Stimulated activated memory B cell treated with anti-CD40 and anti-IgM and Interleukin-4, amounts not matched to agents 10 μg/mL and 1 μg/mL and 100 μg/mL, for 72 hours (primary cell): ENCODE results near the gene SPACDR.
"Not testable (repeated sequence)": the region's sequence is repeated elsewhere in the genome, so short reads cannot be mapped to it uniquely, and the experiment has no call there.

Experiments used
- ATAC-seq: fragments of 150-1000 bp; cut with Tn5 transposase; 2 replicates; pipeline ENCODE4 v1.10.0; 2021
- H3K27ac Mint-ChIP-seq: one replicate; pipeline ENCODE4 v1.8.0; 2022; ENCODE audit warnings: mild to moderate bottlenecking, mixed read lengths
- H3K27me3 Mint-ChIP-seq: one replicate; pipeline ENCODE4 v1.8.0; 2022; ENCODE audit warnings: mixed read lengths
- H3K36me3 Mint-ChIP-seq: one replicate; pipeline ENCODE4 v1.8.0; 2022; ENCODE audit warnings: mixed read lengths
- H3K4me1 Mint-ChIP-seq: one replicate; pipeline ENCODE4 v1.8.0; 2022; ENCODE audit warnings: mixed read lengths
- H3K4me3 Mint-ChIP-seq: one replicate; pipeline ENCODE4 v1.8.0; 2022; ENCODE audit warnings: mild to moderate bottlenecking, moderate library complexity, mixed read lengths
- H3K9me3 Mint-ChIP-seq: one replicate; pipeline ENCODE4 v1.8.0; 2022; ENCODE audit warnings: mixed read lengths

SPACDR gene, protein sequence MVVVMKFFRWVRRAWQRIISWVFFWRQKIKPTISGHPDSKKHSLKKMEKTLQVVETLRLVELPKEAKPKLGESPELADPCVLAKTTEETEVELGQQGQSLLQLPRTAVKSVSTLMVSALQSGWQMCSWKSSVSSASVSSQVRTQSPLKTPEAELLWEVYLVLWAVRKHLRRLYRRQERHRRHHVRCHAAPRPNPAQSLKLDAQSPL

GRCh38 chr7:100464210-100464660, at the start of gene SPACDR:
Gene SPACDR (minus strand): TSS chr7:100464260. CDS start chr7:100464025, 235 bp downstream.
- Mint-ChIP-seq H3K27me3 (no peaks in the 10 kb centered on the region), H3K4me1 (peaks cover 17% of the 10 kb centered on the region), H3K27ac (no peak within 1 kb of the TSS), H3K9me3 (no peaks in the 10 kb centered on the region), H3K36me3 (peaks cover 40% of the 10 kb centered on the region), H3K4me3 (no peak within 1 kb of the TSS)
- ATAC-seq: no peak

DNA sequence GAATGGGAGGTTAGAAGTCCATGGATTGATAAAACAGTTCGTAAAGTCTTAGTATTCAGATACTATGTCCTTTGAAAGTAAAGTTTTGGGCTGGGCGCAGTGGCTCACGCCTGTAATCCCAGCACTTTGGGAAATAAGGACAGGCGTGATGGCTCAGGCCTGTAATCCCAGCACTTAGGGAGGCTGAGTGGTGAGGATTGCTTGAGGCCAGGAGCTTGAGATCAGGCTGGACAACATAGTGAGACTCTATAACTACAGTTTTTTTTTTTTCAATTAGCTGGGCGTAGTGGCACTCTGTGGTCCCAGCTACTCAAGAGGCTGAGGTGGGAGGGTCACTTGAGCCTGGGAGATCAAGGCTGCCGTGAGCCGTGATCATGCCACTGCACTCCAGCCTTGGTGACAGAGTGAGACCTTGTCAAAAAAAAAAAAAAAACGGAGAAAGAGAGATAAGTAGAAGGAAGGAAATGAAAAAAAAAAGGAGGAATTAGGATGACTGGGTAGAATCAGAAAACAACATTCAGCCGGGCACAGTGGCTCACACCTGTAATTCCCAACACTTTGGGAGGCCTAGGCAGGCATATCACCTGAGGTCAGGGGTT, 49.3 kb upstream of the SPACDR start:
- no peaks in the 10 kb centered on the region for H3K9me3 Mint-ChIP-seq
- H3K36me3 Mint-ChIP-seq: no peaks in the 10 kb centered on the region

GRCh38 chr7:100510437-100511239, 46.6 kb upstream of the SPACDR start:
- Mint-ChIP-seq H3K4me3 (no peak overlapping the region), H3K27me3 (peaks cover 41% of the 10 kb centered on the region), H3K27ac (no peak overlapping the region), H3K9me3 (no peaks in the 10 kb centered on the region), H3K4me1 (no peaks in the 10 kb centered on the region), H3K36me3 (no peaks in the 10 kb centered on the region)
- ATAC-seq: no peak

More for the DNA sequence above, 49.3 kb upstream of the SPACDR start:
- Mint-ChIP-seq H3K27ac (no peak overlapping the region), H3K4me1 (no peaks in the 10 kb centered on the region), H3K27me3 (peaks cover 25% of the 10 kb centered on the region), H3K4me3 (no peak overlapping the region)
- no peak for ATAC-seq

DNA sequence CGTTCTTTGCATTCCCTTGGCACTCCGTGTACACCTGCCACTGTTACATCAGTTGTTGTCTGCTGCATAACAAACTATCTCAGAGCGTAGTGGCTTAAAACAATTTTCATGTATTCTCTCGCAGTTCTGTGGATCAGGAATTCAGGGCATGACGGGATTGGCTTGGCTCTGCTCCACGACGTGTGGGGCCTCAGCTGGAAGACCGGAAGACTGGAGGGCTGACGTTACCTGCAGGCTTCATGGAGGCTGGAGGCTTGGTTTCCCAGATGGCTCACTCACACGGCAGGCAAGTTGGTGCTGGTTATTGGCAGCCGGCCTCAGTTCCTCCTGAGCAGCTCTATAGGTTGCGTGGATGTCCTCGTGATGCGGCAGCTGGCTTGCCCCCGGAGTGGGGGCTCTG, 45.2 kb upstream of the SPACDR start:
- H3K27ac Mint-ChIP-seq: no peak overlapping the region
- H3K4me3 Mint-ChIP-seq: no peak overlapping the region
- H3K27me3 Mint-ChIP-seq: peaks cover 41% of the 10 kb centered on the region
- no peaks in the 10 kb centered on the region for H3K9me3 Mint-ChIP-seq
- no peaks in the 10 kb centered on the region for H3K36me3 Mint-ChIP-seq
- ATAC-seq: no peak
- no peaks in the 10 kb centered on the region for H3K4me1 Mint-ChIP-seq

GRCh38 chr7:100506356-100506923, 42.4 kb upstream of the SPACDR start:
- H3K4me3 Mint-ChIP-seq: no peak overlapping the region
- H3K9me3 Mint-ChIP-seq: no peaks in the 10 kb centered on the region
- peaks cover 28% of the 10 kb centered on the region for H3K27me3 Mint-ChIP-seq
- no peak overlapping the region for H3K27ac Mint-ChIP-seq
- no peaks in the 10 kb centered on the region for H3K4me1 Mint-ChIP-seq
- H3K36me3 Mint-ChIP-seq: no peaks in the 10 kb centered on the region
- ATAC-seq: no peak

DNA sequence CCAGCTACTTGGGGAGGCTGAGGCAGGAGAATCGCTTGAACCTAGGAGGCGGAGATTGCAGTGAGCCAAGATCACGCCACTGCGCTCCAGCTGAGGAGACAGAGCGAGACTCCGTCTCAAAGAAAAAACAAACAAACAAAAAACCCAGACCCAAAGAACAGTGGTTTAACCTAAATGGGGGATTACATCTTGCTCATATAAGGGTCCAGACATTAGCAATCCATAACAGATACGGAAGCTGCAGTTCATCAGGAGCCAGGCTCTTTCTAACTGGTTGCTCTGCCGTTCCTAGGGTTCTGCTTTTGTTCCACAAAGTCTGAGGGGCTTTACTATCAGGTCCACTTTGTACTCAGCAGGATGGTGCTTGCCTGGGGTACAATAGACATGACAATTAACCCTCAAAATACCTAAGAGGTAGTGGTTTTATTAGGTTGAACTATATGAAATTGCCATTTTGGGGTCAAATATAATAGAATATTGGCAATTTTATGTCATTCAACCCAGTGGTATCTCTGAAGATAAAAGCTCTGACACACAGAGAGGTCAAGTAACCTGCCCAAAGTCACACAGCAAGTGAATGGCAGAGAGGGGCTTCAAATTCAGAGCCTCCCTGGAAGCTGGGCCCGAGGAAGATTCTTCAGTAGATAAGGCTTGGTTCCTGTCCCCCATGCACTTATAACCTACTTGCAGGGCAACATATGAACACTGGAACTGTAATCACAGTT, 41.0 kb upstream of the SPACDR start:
- no peak for ATAC-seq
- peaks cover 28% of the 10 kb centered on the region for H3K27me3 Mint-ChIP-seq

DNA sequence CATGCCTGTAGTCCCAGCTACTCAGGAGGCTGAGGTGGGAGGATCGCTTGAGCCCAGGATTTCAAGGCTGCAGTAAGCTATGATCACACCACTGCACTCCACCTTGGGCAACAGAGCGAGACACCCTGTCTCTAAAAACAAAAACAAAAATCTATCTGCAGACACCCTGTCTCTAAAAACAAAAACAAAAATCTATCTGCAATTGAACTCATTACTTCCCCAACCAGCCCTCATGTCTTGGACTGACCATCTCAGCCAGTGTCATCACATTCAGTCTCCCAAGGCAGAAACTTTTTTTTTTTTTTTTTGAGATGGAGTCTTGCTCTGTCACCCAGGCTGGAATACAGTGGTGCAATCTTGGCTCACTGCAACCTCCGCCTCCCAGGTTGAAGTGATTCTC, 40.0 kb upstream of the SPACDR start:
- H3K4me3 Mint-ChIP-seq, ATAC-seq, H3K27ac Mint-ChIP-seq, H3K9me3 Mint-ChIP-seq, H3K4me1 Mint-ChIP-seq, H3K36me3 Mint-ChIP-seq: not testable (repeated sequence)
- peaks cover 22% of the 10 kb centered on the region for H3K27me3 Mint-ChIP-seq

More for the DNA sequence above, 41.0 kb upstream of the SPACDR start:
- Mint-ChIP-seq H3K4me3 (no peak overlapping the region), H3K27ac (no peak overlapping the region), H3K4me1 (no peaks in the 10 kb centered on the region), H3K9me3 (no peaks in the 10 kb centered on the region), H3K36me3 (no peaks in the 10 kb centered on the region)

DNA sequence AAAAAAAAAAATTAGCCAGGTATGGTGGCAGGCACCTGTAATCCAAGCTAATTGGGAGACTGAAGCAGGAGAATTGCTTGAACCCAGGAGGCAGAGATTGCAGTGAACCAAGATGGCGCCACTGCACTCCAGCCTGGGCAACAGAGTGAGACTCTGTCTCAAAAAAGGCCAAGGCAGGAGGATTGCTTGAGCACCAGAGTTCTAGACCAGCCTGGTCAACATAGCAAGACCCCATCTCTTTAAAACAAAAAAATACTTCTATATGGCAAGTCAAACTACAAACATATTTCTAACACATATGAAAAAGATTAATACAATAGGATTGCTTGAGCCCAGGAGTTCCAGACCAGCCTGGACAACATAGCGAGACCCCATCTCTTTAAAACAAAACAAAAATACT, 36.7 kb upstream of the SPACDR start:
- ATAC-seq, H3K27ac Mint-ChIP-seq: not testable (repeated sequence)

DNA sequence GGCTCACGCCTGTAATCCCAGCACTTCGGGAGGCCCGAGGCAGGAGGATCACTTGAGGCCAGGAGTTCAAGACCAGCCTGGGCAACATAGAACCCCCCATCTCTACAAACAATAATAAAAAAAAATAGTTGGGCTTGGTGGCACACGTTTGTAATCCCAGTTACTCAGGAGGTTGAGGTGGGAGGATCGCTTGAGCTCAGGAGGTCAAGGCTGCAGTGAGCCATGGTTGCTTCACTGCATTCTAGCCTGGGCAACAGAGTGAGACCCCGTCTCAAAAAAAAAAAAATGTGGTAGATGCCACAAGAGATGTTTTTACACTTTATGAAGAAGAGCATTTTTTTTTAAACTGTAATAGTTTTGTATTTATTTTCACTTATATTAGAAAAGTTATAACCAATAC, 32.4 kb upstream of the SPACDR start:
- ATAC-seq: no peak
- Mint-ChIP-seq H3K4me3 (no peak overlapping the region), H3K27ac (no peak overlapping the region), H3K9me3 (no peaks in the 10 kb centered on the region), H3K27me3 (peaks cover 26% of the 10 kb centered on the region), H3K4me1 (peaks cover 11% of the 10 kb centered on the region), H3K36me3 (no peaks in the 10 kb centered on the region)

More for the DNA sequence above, 36.7 kb upstream of the SPACDR start:
- H3K4me3 Mint-ChIP-seq, H3K27me3 Mint-ChIP-seq, H3K9me3 Mint-ChIP-seq, H3K36me3 Mint-ChIP-seq, H3K4me1 Mint-ChIP-seq: not testable (repeated sequence)

DNA sequence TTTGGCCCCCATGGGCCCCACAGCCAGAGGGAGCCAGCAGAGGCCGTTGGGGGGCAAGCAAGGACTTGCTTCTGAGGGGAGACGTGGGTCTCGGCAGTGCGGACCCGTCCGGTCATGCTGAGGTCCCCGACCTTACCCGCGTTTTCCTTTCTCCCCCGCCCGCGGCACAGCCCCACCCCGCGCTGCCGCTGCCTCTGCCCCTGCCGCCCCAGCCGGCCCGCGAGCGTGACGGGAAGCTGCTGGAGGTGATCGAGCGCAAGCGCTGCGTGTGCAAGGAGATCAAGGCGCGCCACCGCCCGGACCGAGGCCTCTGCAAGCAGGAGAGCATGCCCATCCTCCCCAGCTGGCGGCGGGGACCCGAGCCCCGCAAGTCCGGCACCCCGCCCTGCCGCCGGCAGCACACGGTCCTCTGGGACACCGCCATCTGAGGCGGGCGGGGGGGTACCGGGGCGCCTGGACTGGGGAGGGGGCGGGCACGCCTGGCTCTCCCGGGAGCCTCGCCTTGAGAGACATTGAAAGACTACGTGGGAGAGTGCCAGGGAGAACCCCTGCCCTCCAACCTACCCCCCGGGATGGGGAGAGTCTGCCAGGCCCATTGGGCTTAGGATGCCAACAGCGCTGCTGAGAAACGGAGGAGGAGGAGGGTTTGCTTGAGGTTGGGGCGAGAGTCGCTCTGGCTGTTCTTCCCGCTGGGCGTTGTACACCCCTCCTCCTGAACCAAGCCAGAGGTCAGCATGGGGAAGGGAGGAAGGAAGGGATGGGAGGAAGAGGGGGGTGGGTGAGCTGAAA, 29.6 kb upstream of the SPACDR start:
- peaks cover 17% of the 10 kb centered on the region for H3K4me1 Mint-ChIP-seq
- no peak overlapping the region for H3K27ac Mint-ChIP-seq
- no peaks in the 10 kb centered on the region for H3K9me3 Mint-ChIP-seq
- H3K4me3 Mint-ChIP-seq: peak overlapping the region; percentile 54
- H3K27me3 Mint-ChIP-seq: peaks cover 52% of the 10 kb centered on the region
- no peaks in the 10 kb centered on the region for H3K36me3 Mint-ChIP-seq
- ATAC-seq: peak; percentile 71

- H3K27ac Mint-ChIP-seq: no peak overlapping the region
- H3K9me3 Mint-ChIP-seq: no peaks in the 10 kb centered on the region
- peaks cover 52% of the 10 kb centered on the region for H3K27me3 Mint-ChIP-seq
These were observed 28.8 kb upstream of the SPACDR start for GRCh38 chr7:100492738-100493475.

GRCh38 chr7:100491192-100491578, 27.1 kb upstream of the SPACDR start:
- no peak for ATAC-seq
- Mint-ChIP-seq H3K4me1 (peaks cover 17% of the 10 kb centered on the region), H3K9me3 (no peaks in the 10 kb centered on the region), H3K4me3 (no peak overlapping the region), H3K27me3 (peaks cover 65% of the 10 kb centered on the region), H3K27ac (no peak overlapping the region), H3K36me3 (no peaks in the 10 kb centered on the region)

More at GRCh38 chr7:100492738-100493475, 28.8 kb upstream of the SPACDR start:
- Mint-ChIP-seq H3K4me3 (peak overlapping the region; percentile 54), H3K36me3 (no peaks in the 10 kb centered on the region), H3K4me1 (peaks cover 17% of the 10 kb centered on the region)
- ATAC-seq: no peak

- H3K27me3 Mint-ChIP-seq: peaks cover 67% of the 10 kb centered on the region
- no peaks in the 10 kb centered on the region for H3K9me3 Mint-ChIP-seq
- H3K4me3 Mint-ChIP-seq: no peak overlapping the region
- no peaks in the 10 kb centered on the region for H3K36me3 Mint-ChIP-seq
- H3K4me1 Mint-ChIP-seq: peaks cover 17% of the 10 kb centered on the region
- H3K27ac Mint-ChIP-seq: no peak overlapping the region
- ATAC-seq: no peak
These were observed 26.6 kb upstream of the SPACDR start for GRCh38 chr7:100490483-100491191.
